Activated CD8-positive, alpha-beta memory T cell treated with anti-CD3 and anti-CD28 coated beads for 24 hours (primary cell): Measurements from ENCODE around the gene WNT10A.
"Not testable (repeated sequence)": the region's sequence is repeated elsewhere in the genome, so short reads cannot be mapped to it uniquely, and the experiment has no call there.

Experiments
- DNase-seq: peaks from one replicate; pipeline ENCODE4 v3.0.0-alpha.2; 2020

Gene WNT10A

GRCh38 chr2:218880102-218880858 lies at the start of gene WNT10A:
WNT10A (plus strand) TSS chr2:218880852; CDS start chr2:218880996, 144 bp downstream.
- DNase-seq: peak; percentile 87

DNA sequence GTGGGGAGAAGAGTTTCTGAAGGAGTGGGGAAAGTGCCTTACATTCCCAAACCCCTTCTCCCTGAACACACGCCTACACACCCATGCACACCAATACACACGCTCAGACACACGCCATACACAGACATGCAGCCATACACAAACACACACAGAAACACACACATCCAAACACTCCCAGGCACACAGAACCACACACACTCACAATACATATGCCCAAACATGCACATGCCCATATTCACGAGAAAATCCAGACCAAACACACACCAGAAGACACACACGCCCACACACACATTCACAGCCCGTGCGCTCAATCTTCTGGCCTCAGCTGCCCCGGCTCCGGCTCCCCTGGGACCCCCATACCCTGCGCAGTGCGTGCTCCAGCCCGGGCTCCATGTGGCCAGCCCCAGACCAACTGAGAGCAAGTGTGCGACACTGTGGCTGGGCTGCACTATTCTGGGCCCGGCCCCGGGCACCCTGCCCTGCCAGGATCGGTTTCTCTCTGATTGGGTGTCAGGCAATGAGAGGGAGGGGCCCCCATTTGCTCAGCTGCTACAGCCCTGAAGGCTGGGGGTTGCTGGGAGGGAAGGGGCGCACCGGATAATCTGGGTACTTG lies 49.2 kb upstream of the WNT10A start, which contains the start of gene PRKAG3:
PRKAG3 (minus strand) TSS at position 426 of the 613 bp plus-strand sequence.
- no peak for DNase-seq

DNA sequence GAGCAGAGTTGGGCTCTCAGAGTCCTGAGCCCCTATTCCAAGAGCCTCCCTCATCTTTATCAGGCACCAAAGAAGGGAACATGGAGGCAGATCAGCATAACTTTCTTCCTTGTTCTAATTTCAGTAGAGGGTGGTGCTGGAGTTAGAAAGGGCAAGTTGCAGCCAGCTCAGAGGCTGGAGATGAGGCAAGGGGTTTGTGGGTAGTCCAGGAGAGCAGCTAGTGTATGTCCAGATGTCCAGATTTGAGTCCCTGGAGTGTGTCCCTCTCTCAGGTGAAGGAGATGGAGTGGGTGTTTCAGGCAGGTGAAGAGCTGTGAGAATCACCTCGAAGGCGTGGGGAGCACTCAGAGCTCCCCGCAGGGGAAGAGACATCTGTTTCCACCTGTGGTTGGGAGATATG lies 48.6 kb upstream of the WNT10A start:
- no peak for DNase-seq

GRCh38 chr2:218832520-218832919 lies 48.1 kb upstream of the WNT10A start:
- DNase-seq: no peak

GRCh38 chr2:218833023-218833609 lies 47.5 kb upstream of the WNT10A start:
- DNase-seq: no peak

- DNase-seq: no peak
Measured at GRCh38 chr2:218834685-218835084, 46.0 kb upstream of the WNT10A start.

GRCh38 chr2:218837495-218837894 lies 43.2 kb upstream of the WNT10A start:
- no peak for DNase-seq

DNA sequence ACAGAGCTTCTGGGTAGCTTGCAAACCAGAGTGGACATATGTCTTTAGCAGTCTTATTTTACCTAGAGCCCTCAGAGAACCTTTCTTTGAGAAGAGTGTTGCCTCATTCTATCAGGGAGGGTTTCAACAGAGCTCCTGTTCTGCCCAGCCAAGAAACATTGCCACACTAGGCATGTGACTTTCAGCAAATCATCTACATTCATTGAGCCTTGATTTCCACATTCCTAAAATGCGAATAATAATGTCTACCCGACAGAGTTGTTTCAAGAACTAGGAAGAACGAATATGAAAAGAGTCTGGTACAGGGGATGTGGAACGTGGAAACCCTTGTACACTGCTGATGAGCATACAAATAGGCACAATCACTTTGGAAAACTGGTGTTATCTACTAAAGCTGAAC lies 41.2 kb upstream of the WNT10A start:
- DNase-seq: no peak

DNA sequence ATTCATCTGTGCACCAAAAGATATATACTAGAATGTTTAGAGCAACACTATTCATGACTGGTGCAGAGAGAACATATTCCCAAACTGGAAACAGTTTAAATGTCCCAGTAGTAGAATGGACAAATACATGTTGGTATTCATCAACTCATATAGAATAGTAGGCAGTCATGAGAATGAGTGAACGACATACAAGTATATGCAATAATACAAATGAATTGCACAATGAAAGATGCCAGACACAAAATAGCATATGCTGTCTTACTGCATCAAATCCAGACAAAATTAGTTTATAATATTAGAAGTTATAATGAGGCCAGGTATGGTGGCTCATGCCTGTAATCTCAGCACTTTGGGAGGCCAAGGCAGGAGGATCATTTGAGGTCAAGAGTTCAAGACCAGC lies 40.8 kb upstream of the WNT10A start:
- no peak for DNase-seq

- not testable (repeated sequence) for DNase-seq
Measured at GRCh38 chr2:218844334-218844733, 36.3 kb upstream of the WNT10A start.

DNA sequence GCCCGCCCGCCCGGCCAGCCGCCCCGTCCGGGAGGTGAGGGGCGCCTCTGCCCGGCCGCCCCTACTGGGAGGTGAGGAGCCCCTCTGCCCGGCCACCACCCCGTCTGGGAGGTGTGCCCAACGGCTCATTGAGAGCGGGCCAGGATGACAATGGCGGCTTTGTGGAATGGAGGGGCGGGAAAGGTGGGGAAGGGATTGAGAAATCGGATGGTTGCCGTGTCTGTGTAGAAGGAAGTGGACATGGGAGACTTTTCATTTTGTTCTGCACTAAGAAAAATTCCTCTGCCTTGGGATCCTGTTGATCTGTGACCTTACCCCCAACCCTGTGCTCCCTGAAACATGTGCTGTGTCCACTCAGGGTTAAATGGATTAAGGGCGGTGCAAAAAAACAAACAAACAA lies 33.7 kb upstream of the WNT10A start:
- DNase-seq: not testable (repeated sequence)

GRCh38 chr2:218849721-218850120 lies 30.9 kb upstream of the WNT10A start:
- no peak for DNase-seq

- no peak for DNase-seq
Measured at GRCh38 chr2:218850796-218851195, 29.9 kb upstream of the WNT10A start.

DNA sequence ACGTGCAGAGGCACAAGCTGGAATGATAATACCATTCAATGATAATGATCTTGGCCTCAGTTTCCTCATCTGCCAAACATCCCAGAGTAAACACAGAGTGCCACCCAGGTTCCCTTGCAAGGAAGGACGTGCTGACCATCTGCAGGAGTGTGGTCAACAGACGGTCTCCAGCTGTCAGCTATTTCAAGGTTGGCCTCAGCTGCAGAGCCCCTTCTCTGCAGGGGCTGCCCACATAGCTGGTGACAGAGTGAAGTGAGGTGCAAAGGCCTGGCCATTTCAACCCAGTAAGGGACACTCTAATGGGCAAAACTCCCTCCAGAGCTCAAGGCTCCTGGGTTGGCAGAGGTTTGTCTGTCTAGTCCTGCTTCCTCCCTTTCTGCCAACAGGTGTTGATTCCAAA lies 29.4 kb upstream of the WNT10A start:
- no peak for DNase-seq

DNA sequence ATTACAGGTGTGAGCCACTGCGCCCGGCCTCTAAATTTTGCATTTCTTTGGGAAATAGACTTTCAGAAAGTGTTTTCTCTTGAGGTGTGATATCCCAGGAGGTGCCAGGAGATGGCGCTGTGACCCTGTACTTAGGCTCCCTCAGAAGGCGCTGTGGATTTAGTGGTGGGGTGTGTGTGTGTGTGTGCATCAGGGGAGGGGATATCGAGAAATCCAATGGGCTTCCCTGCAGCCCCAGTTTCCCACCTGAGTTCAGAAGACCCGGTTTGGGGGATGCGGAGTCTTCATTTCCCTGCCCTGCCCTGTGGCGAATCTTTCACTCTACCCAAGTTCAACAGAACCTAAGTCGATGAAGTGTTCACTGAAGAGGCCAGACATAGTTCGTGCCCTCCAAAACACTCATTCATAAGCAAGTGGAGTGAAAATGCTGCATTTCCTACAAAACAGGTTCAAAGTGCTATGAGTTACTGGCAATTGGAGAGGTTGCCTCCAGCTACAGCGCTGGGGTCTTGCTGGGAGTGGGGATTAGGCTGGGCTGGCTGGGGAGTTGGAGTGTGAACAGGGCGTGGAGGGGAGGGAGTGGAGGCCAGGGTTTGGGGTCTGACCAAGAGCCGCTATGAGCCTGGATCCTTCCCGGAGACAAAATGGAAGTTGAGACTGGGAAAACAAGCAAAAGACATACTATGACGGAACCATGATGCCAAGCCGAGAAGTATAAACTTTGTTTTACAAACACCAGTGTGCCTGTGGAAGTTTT lies 27.6 kb upstream of the WNT10A start:
- DNase-seq: peak; percentile 85

- no peak for DNase-seq
Measured at GRCh38 chr2:218853766-218854165, 26.9 kb upstream of the WNT10A start.

GRCh38 chr2:218854860-218855259 lies 25.8 kb upstream of the WNT10A start:
- DNase-seq: no peak

- DNase-seq: no peak
Measured at GRCh38 chr2:218855305-218856166, 25.1 kb upstream of the WNT10A start.

GRCh38 chr2:218856167-218856895 lies 24.3 kb upstream of the WNT10A start:
- DNase-seq: no peak

GRCh38 chr2:218856896-218857243 lies 23.8 kb upstream of the WNT10A start:
- no peak for DNase-seq

DNA sequence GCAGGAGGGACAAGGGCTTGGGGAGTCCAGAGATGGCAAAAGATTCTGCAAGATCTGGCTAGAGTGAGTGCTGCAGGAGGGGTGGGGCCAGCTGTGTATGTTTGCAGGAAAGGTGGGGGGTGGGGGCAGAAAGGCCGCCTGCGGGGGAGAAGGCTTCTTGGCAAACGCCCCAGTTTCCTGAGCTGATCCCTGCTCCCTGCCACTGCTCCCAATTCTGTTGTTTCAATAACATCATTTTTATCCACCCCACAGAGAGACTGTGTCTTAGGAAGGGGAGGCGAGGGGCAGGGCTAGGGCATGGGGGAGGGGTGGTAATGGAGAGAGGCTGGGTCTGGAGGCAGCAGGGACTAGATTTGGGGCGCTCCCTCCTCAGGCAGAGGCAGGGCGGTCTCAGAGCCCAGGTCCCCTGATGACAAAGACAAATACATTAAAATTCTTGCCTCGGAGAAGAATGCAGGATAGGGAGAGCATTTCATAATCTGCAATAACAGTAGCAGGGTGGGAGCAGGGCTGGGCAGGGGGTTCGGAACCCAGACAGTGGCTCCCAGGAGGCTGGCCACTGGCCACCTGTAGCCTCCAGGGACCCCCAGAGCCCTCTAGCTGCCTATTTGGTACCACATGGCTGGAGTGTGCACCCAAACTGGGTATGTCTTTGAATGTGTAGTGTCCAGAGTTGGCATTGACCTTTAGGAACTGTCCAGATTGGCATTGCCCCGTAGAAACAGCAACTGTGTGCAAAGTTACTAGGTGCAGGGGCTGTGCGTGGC lies 23.1 kb upstream of the WNT10A start:
- DNase-seq: no peak
